Transverse colon (tissue), 4 donors: ENCODE measurements around the gene MARCO. TPM values are rescaled to one million over a fixed set of nuclear protein-coding genes. Genes with fewer than 3 reads are reported as not detected.

Source experiments
- DNase-seq: peaks from one replicate; pipeline ENCODE4 v3.0.0-alpha.2; 2019
- H3K27ac ChIP-seq, 4 donors: fragments of 200-600 bp; sonication (generic); 2 replicates each; pipeline ENCODE4 v1.5.1; 2016 to 2018; ENCODE audit warnings: inconsistent platforms in 4 of 4
- H3K27me3 ChIP-seq: fragments of 200-600 bp; sonication (generic); 2 replicates; pipeline ENCODE4 v1.5.1; 2017; ENCODE audit warnings: inconsistent platforms
- H3K36me3 ChIP-seq, 4 donors: fragments of 200-600 bp; sonication (generic); 2 replicates each; pipeline ENCODE4 v1.5.1; 2017 to 2019; ENCODE audit warnings: inconsistent platforms in 4 of 4
- H3K4me1 ChIP-seq, 4 donors: fragments of 200-600 bp; sonication (generic); 2 replicates each; pipeline ENCODE4 v1.5.1; 2017 to 2020; ENCODE audit warnings: inconsistent platforms in 4 of 4
- H3K4me3 ChIP-seq, 4 donors: fragments of 200-600 bp; sonication (generic); 1 replicate in 1 of 4; 2 replicates in 3 of 4; pipeline versions ENCODE4 v1.5.1 to v1.6.1; 2017 to 2019; ENCODE audit warnings: inconsistent platforms in 4 of 4
- H3K9me3 ChIP-seq, 2 donors: fragments of 200-600 bp; sonication (generic); 2 replicates each; pipeline ENCODE4 v1.5.1; 2017 to 2019; ENCODE audit warnings: inconsistent platforms in 2 of 2
- EP300 ChIP-seq: sonication (generic); formaldehyde crosslinking; IDR thresholded peaks from one replicate; pipeline ENCODE4 v1.6.1; 2017; ENCODE audit warnings: antibody characterized with exemption, low read depth
- POLR2A ChIP-seq: fragments of 450-650 bp; IDR thresholded peaks from one replicate; pipeline ENCODE4 v1.6.1; 2016; ENCODE audit warnings: antibody characterized with exemption, mild to moderate bottlenecking, moderate library complexity
- POLR2AphosphoS5 ChIP-seq, 3 donors: sonication (generic); formaldehyde crosslinking; IDR thresholded peaks; one replicate each; pipeline ENCODE4 v1.6.1; 2016; ENCODE audit warnings: antibody characterized with exemption in 3 of 3
- WGBS, 2 donors: methylation state at CpG; one replicate each; pipeline ENCODE4 v1.1.5; 2018; ENCODE audit warnings: low coverage in 1 of 2; 5-methylcytosine and 5-hydroxymethylcytosine counted together
- in situ Hi-C, 4 donors: fragments of 200-750 bp; cut with MboI; loops; one replicate each; pipeline versions ENCODE4 v1.15.0 to v1.15.1; 2017; ENCODE audit warnings: low sequenced_read_pairs in 3 of 4, low pct_ligation_motif_present in 1 of 4, low pct_unique_long_range_greater_than_20kb in 1 of 4
- intact Hi-C: fragments of 100-400 bp; cut with DNase I; formaldehyde crosslinking; loops from one replicate; pipeline ENCODE4 v1.15.1; 2023; ENCODE audit warnings: low total_unique reads
- total RNA-seq, 4 donors: library from RNA; depleted of rRNA; stranded (reverse); fragments of >200 nt; gene quantifications; one replicate each; pipeline ENCODE4 v1.1.0, GENCODE V29; 2016
- TF ChIP-seq, protein P1 (sequence below), 5 experiments: fragments of 200-600 bp in 3 of 5; fragments of 450-650 bp in 2 of 5; sonication (generic) in 3 of 5; IDR thresholded peaks; 1 replicate in 2 of 5; 2 replicates in 3 of 5; pipeline ENCODE4 v1.5.1; 2016 to 2017; ENCODE audit warnings: antibody characterized with exemption in 5 of 5, inconsistent platforms in 3 of 5, mild to moderate bottlenecking in 2 of 5, moderate library complexity in 1 of 5

Gene MARCO
- total RNA-seq, 4 donors from 2014 or later, result 1.9 to 47.0 (median 4.4) TPM

DNA sequence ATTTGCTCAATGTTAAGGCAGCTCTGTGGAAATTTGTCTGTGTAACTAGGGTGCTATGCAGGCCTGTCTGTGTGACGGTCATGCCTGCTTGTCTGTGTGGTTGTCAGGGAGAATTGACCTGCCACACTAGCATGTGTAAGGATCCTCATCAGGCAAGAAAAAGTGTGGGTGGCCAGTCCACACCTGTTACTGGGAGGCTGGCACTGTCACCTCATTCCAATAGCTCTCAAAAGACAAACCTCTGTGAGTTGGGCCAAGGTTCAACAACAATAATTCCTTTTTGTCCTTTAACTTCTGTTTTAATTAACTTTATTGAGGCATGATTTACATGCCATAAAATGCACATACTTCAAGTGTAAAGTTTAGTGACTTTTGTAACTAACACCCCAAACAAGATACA, 4.2 kb upstream of the MARCO start:
- no peak overlapping the region for H3K4me3 ChIP-seq
- 57% methylated on average over 1 of the region's 1 CpG; no CpG with 5 or more reads in 1 of the 2 donors for WGBS, 2 donors
- no peak for TF ChIP-seq POLR2AphosphoS5 (IDR thresholded peaks at IDR 0.05)
- TF ChIP-seq POLR2A, result no peak
- TF ChIP-seq, protein P1, sequence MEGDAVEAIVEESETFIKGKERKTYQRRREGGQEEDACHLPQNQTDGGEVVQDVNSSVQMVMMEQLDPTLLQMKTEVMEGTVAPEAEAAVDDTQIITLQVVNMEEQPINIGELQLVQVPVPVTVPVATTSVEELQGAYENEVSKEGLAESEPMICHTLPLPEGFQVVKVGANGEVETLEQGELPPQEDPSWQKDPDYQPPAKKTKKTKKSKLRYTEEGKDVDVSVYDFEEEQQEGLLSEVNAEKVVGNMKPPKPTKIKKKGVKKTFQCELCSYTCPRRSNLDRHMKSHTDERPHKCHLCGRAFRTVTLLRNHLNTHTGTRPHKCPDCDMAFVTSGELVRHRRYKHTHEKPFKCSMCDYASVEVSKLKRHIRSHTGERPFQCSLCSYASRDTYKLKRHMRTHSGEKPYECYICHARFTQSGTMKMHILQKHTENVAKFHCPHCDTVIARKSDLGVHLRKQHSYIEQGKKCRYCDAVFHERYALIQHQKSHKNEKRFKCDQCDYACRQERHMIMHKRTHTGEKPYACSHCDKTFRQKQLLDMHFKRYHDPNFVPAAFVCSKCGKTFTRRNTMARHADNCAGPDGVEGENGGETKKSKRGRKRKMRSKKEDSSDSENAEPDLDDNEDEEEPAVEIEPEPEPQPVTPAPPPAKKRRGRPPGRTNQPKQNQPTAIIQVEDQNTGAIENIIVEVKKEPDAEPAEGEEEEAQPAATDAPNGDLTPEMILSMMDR (IDR thresholded peaks at IDR 0.05), result no peak
- peak; percentile 33 for DNase-seq
- peak overlapping the region; percentile 19 to 57 (median 40) for H3K27ac ChIP-seq
- peaks cover 4 to 33% (median 12%) of the 10 kb centered on the region in 4 donors for H3K4me1 ChIP-seq
- H3K9me3 ChIP-seq, result peaks cover 2 to 8% of the 10 kb centered on the region in 2 donors
- in situ Hi-C loops, result no loop called here
- H3K36me3 ChIP-seq, result no peaks in the 10 kb centered on the region
- intact Hi-C loops, result no loop called here
- H3K27me3 ChIP-seq, result no peaks in the 10 kb centered on the region

DNA sequence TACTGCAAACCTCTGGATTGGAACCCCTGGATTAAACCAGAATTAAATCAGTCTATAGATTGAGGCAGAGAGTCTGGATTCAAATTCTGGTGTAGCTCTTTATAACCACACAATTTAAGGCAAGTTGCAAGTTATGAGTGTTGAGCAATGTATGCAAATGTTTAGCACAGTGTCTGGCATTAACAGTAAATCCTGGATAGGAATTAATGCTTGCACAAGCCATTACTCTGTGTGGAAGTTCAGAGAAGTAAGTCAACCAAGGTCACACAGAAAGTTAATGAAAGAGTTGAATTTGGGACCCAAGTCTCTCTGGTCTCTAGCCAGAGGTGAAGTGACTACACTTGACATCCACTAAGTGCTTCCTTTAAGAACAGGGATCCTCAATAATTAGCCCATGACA, 2.0 kb upstream of the MARCO start:
- Histone ChIP-seq H3K4me3 (no peak overlapping the region), H3K4me1 (peaks cover 4 to 33% (median 12%) of the 10 kb centered on the region in 4 donors), H3K36me3 (no peaks in the 10 kb centered on the region), H3K27ac (no peak overlapping the region), H3K9me3 (no peaks in the 10 kb centered on the region), H3K27me3 (no peaks in the 10 kb centered on the region)
- in situ Hi-C loops (no loop called here), intact Hi-C loops (no loop called here)
- no peak for DNase-seq
- TF ChIP-seq POLR2AphosphoS5 (IDR thresholded peaks at IDR 0.05), result no peak
- TF ChIP-seq POLR2A, result no peak
- TF ChIP-seq, protein P1 (IDR thresholded peaks at IDR 0.05), result no peak
- TF ChIP-seq EP300, result no peak

DNA sequence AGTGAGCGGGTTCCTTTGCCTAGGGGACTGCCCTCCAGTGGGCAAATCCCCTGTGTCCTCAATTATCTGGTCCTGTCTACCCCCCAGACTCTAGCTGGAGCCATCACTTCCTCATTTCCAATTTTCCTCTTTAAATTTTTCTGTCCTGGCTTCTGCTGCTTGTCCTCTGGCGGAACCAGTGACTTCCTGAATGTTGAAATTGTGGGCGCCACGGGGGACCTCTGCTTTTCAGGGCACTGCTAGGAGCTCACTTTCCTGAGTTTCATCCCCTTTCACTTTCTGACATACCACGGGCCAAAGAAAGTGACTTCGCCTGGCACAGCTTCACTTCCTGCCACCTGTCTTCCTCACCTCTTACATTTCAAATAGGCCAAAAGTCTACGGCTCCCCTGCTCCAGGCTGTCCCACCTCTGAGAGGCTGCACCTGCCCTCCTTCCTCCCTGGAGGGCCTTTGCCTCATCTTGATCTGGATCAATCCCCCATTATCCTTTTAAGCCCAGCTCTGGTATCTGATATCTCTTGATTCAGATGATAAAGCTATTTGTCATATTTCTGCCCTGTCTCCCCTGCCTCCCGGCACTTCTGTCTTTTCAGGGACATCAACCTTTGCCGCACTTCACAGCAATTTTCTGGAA, 1.4 kb upstream of the MARCO start:
- Histone ChIP-seq H3K4me1 (peaks cover 4 to 32% (median 12%) of the 10 kb centered on the region in 4 donors), H3K27ac (no peak overlapping the region), H3K4me3 (no peak overlapping the region), H3K36me3 (no peaks in the 10 kb centered on the region), H3K27me3 (no peaks in the 10 kb centered on the region), H3K9me3 (no peaks in the 10 kb centered on the region)
- TF ChIP-seq EP300 (no peak), POLR2AphosphoS5 (IDR thresholded peaks at IDR 0.05) (no peak), POLR2A (no peak)
- TF ChIP-seq, protein P1 (IDR thresholded peaks at IDR 0.05), result no peak
- 54 to 67% methylated on average over 6 to 9 of the region's 9 CpGs for WGBS, 2 donors
- DNase-seq, result peak; percentile 25
- in situ Hi-C loops, result no loop called here
- intact Hi-C loops, result no loop called here

DNA sequence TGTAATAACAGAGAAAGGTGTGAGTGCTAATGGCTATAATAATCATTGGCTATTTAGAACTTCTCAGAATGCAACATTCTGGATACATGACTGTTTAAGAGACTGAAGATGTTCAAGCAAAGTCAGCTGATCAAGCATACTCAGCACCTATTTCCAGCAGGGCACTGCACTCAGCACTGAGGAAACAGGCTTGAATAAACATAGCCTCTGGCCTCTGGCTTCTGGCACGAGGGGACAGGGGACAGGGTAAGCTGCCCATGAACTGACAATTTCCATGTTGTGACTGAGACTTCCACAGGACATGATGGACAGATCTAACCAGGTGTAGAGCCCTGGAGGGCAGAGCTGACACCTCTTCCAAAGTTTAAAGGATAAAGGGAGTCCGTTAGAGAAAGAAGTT, 1.3 kb downstream of the MARCO start:
- H3K27ac ChIP-seq, result no peak overlapping the region
- no peak for TF ChIP-seq POLR2AphosphoS5 (IDR thresholded peaks at IDR 0.05)
- TF ChIP-seq POLR2A, result no peak
- no peak for TF ChIP-seq EP300
- TF ChIP-seq, protein P1 (IDR thresholded peaks at IDR 0.05), result no peak
- H3K4me1 ChIP-seq, result peaks cover 0 to 7% (median 1%) of the 10 kb centered on the region in 4 donors
- in situ Hi-C loops, result no loop called here
- no peaks in the 10 kb centered on the region for H3K36me3 ChIP-seq
- intact Hi-C loops, result no loop called here
- H3K9me3 ChIP-seq, result no peaks in the 10 kb centered on the region
- DNase-seq, result no peak
- H3K4me3 ChIP-seq, result no peak overlapping the region
- WGBS, 2 donors, result 47 to 80% methylated on average over 1 to 2 of the region's 2 CpGs
- H3K27me3 ChIP-seq, result no peaks in the 10 kb centered on the region
